Hepatocyte (in vitro differentiated cells): ENCODE measurements around the gene MPV17.

Experiments used
- EZH2phosphoT487 ChIP-seq: fragments of 200-600 bp; sonication (generic); IDR thresholded peaks from one replicate; pipeline ENCODE4 v1.6.1; 2018; ENCODE audit warnings: antibody characterized with exemption, mild to moderate bottlenecking, low read depth, moderate library complexity; ENCODE audit not compliant: unreplicated experiment, severe bottlenecking
- TF ChIP-seq, protein P1 (sequence below): fragments of 200-600 bp; sonication (generic); IDR thresholded peaks from 2 replicates; pipeline ENCODE4 v1.5.1; 2016; ENCODE audit warnings: antibody characterized with exemption, mild to moderate bottlenecking; ENCODE audit not compliant: poor library complexity

DNA sequence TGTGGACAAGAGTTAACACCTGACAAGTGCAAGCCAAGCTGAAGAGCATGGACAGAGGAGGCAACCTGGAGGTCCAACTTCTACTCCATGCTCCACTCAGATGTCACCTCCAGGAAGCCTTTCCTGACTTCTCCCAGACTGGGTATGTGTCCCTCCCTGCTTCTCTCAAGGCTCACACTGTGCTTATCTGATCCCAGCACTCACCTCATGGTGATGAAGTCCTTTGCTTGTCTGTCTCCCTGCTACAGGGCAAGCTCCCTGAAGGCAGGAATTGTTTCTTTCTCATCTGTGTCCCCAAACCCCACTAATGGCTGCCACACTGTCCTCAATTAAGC is 57.4 kb downstream of the MPV17 start:
- TF ChIP-seq, protein P1, sequence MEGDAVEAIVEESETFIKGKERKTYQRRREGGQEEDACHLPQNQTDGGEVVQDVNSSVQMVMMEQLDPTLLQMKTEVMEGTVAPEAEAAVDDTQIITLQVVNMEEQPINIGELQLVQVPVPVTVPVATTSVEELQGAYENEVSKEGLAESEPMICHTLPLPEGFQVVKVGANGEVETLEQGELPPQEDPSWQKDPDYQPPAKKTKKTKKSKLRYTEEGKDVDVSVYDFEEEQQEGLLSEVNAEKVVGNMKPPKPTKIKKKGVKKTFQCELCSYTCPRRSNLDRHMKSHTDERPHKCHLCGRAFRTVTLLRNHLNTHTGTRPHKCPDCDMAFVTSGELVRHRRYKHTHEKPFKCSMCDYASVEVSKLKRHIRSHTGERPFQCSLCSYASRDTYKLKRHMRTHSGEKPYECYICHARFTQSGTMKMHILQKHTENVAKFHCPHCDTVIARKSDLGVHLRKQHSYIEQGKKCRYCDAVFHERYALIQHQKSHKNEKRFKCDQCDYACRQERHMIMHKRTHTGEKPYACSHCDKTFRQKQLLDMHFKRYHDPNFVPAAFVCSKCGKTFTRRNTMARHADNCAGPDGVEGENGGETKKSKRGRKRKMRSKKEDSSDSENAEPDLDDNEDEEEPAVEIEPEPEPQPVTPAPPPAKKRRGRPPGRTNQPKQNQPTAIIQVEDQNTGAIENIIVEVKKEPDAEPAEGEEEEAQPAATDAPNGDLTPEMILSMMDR, result no peak
- no peak for TF ChIP-seq EZH2phosphoT487
